NCI-H748 (cell line): ENCODE results near the gene COTL1.

Source experiments
- DNase-seq: peaks from one replicate; lab custom pipeline; 2025; ENCODE audit not compliant: unreplicated experiment; lab: John Stamatoyannopoulos, UW

Gene COTL1

DNA sequence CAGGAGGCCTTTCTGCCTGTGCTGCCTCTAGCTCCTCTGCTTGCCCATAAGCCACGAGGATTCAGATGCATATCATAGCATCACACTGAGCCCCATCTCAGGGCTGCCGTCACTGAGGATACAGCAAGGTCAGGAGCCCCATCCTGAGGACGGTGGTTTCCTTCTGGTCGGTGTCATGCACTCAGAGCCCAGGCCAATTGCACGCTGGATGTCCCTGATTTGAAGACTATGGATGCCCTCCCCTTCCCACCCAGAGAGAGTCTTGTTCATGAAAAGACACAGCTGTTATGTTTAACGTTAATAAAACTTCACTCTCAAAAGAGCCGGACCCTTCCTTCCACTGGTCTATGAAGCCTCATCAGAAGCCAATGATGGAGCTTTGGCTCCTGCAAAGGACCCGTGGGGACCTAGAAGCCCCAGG lies 19.9 kb downstream of the COTL1 start:
- no peak for DNase-seq

GRCh38 chr16:84597528-84597896 lies 20.4 kb downstream of the COTL1 start:
- no peak for DNase-seq

- no peak for DNase-seq
Observed at GRCh38 chr16:84596801-84597527, 20.9 kb downstream of the COTL1 start.

GRCh38 chr16:84596161-84596560 lies 21.7 kb downstream of the COTL1 start:
- no peak for DNase-seq

DNA sequence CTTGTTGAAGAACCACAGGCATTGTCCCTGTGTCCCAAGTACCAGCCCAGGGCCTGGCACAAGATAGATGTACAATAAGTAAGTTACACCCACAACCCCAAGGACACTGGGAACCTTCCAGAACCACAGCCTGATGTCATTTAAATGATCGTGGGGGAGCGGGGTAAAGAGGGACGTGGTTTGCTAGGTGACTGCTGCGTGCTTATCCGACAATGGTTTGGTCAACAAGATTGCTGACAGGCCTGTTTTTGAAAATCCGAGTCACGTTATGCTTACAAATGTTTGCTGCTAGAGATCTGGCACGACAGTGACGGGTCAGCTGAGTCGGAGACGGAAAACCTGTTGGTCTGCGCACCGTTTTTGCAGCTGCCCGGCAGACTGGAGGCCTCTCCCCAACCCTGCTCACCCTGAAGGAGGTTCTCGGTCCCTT lies 22.8 kb downstream of the COTL1 start:
- no peak for DNase-seq

- DNase-seq, result no peak
Observed at GRCh38 chr16:84594725-84595038, 23.2 kb downstream of the COTL1 start.

GRCh38 chr16:84593825-84594724 lies 23.8 kb downstream of the COTL1 start:
- DNase-seq, result peak; percentile 13

DNA sequence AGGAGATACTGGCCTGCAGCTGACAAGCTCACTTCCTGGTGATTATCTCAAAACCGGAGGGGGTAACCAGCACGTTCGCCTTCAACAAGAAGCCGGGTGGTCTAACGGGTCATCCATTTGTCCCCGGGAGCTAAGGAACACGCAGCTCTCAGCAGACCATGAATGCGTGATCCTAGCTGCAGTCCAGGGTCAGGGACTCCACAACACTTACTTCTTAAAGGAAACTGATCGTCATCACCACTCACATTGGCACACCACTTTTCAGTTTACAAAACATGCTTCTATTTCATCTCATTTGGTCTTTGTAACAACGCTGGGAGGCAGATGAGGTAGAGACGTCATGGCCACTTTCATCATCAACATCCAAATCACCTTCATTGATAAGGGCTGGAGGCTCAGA lies 25.2 kb downstream of the COTL1 start:
- no peak for DNase-seq

DNA sequence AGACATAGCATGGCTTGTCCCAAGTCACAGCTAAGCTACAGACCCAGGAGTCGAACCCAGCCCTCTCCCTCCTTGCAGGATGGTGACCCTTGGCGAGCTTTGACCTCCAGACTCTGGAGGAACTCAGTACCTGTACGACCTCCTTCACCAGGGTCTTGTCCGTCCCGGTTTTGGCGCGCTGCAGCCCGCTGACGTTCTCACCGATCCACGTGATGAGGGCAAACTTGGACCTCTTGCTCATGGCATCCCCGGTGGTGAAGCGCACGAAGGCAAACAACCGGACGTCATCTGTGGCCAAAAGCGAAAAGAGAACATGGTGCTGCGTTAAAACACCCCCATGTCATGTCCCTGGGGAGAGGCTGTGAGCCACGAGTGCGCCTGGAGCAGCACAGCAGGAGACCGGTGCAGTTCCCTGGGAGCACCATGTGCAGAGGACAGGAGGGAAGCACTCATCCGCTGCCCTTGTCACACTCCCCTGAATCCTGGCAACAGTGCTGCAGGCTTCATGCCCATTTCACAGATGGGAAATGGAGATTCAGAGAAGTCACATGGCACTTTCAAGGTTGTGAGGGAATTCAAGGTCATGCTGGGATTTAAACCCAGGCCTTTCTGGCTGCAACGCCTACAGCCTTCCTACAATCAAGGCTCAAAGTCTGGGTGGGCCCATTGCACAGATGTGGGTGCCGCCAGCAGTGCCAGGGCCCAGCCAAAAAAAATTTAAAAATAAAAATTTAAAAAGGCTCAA lies 27.7 kb downstream of the COTL1 start:
- no peak for DNase-seq

DNA sequence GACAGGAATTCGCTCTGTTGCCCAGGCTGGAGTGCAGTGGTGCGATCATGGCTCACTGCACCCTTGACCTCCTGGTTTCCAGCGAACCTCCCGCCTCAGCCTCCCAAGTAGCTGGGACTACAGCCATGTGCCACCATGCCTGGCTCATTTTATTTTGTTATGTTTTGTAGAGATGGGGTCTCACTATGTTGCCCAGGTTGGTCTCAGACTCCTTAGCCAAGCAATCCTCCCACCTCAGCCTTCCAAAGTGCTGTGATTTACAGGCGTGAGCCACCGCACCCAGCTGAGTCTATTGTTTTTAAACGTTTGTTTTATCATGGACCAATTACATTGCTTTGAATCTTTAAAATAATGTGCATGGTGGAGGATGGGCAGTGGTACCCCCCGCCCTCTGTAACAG lies 28.9 kb downstream of the COTL1 start:
- no peak for DNase-seq

DNA sequence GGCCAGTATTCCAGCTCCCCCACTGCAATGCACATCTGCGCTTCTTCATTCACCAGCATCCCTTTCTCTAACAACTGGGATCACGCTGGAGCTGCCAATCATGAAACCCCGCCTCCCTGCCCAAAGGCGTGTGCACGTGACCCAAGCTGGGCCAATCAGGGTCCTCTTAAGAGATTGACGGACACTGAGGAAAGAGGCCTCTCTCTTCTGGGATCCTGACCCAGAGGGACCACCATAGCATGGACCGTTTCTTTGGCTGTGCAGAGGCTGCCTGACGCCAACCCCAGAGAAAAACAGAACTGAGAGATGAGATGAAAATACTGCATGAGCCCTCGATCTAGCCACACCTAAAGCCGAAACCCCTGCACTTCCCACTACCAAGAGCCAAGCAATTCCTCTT lies 32.0 kb downstream of the COTL1 start:
- DNase-seq, result no peak

- DNase-seq, result no peak
Observed at GRCh38 chr16:84585467-84585866, 32.4 kb downstream of the COTL1 start.

GRCh38 chr16:84584678-84585077 lies 33.2 kb downstream of the COTL1 start:
- DNase-seq, result no peak

DNA sequence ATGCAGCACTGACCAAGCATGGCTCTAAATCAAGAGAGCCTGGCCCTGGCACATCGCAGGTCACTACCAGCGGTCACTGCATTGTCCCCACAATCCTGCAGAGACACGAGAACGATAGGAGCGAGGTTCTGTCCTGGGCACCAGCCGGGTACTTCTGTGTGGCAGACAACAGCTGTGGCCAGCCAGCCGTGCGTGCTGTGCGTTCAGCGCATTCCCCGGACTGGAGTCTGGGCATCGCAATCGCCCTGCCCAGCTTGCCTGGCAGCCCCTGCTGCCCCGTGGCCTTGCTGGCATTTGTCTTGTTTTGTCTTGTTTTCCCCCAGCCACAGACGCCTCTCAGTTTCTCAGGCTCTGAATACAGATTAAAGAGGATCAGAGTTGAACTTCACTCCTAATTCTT lies 33.9 kb downstream of the COTL1 start:
- no peak for DNase-seq

DNA sequence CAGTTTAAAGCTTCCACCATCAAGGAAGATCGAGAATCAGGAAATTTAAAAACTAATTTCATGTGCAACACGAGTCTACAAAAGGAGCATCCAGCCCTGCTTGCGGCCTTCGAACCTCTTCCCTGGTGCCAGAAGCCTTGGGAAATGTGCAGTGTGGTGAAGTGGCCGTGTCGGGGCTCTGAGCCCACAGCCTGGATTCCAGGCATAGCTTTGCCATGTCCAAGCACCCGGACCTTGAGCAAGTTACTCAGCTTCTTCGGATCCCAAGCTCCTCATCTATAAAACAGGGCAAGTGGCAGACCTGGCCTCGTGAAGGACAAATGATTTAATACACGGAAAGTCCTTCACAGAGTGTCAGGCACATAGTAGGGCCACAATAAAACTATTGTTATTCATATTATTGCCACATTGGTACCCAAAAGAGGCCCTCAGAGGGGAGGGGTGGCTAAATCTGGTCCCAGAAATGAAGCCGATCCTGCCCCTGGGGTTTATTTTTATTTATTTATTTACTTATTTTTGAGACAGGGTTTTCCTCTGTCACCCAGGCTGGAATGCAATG lies 34.8 kb downstream of the COTL1 start:
- DNase-seq, result no peak

GRCh38 chr16:84581158-84581557 lies 36.7 kb downstream of the COTL1 start:
- DNase-seq, result no peak

DNA sequence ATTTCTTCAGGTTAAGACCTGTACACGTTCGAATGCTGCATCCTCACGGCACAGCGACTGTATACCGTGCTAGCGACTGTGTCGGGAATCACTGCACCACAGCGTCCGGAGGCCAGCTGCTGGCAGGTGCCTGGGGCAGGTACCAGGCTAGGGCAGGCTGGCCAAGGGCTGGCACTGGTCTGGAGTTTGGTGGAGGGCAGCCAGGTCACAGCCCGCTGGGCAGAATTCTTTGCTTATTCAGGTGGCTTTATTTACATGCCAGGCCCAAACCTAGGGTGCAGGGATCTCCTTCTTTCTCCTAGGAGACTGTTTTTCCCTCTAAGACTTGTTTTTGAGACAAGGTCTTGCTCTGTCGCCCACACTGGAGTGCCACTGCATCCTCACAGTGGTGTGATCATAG lies 37.9 kb downstream of the COTL1 start:
- DNase-seq, result no peak

DNA sequence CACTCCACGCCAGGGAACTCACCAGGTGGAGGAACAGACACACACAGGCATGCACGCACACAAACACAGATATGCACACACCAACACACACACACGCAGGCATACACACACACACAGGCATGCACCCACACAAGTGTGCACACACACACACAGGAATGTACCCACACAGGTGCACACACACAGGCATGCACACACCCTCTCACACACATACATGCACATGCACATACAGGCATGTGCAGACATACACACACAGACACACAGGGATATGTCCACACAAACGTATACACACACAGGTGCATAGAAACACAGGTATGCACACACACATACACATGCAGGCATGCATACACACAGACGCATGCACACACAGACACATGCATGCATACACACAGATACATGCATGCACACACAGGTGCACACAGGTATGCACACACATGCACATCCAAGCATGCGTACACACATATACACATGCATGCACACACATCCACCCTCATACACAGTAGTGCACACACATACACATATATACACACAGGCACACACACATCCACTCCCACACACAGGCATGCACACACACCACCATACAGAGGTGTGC lies 39.2 kb downstream of the COTL1 start:
- DNase-seq, result no peak

DNA sequence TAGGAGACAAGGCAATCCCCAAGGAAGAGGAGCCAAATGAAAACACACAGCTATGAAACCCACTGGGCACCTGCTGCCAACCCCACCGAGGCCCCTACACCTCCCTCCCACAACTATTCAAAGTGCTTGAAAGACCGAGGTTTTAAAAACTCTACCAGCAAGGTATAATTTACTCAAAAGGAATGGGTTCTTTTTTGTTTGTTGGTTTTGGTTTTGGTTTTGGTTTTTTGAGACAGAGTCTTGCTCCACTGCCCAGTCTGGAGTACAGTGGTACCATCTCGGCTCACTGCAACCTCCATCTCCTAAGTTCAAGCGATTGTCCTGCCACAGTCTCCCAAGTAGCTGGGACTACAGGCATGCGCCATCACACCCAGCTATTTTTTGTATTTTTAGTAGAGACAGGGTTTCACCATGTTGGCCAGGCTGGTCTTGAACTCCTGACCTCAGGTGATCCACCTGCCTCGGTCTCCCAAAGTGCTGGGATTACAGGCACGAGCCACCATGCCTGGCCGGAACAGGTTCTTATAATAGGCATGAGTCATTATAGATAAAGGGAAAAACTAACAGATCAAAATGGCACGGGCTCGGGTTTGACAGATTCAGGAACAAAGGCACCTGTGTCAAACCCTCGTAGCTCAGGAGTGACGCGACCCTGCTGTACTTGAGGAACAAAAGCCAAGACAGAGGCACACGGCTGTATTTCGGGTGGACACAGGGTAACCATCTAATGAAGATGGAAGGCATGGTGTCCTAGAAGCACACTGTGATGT lies 40.7 kb downstream of the COTL1 start:
- no peak for DNase-seq

DNA sequence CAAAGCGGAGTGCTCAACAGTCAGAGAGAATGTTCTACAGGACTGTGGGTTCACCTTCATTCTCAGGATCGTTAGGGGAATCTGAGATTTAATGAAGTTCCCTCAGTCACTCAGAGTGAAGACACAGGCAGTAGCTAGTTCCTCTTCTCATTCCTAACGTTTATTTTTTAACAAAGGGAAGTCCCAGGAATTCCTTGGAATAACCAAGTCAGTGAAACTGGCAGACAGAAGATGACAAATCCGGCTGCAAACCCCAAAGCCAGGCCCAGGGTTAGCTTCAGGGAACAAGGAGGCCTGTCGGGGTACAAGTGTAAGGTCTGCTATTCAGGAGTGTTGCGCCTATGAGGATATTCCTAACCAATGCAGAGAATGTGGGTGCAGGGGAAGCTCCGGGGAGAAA lies 42.0 kb downstream of the COTL1 start:
- no peak for DNase-seq
